Measurements from ENCODE around the gene HEATR5B. TPM values are rescaled to one million over a fixed set of nuclear protein-coding genes. Genes with fewer than 3 reads are reported as not detected.

The HEATR5B gene
- total and polyA plus RNA-seq, 9 of the 15 experiments (the other 6 are each of a cell fraction or from before 2014, with no cell fraction given): 4.2 to 21.7 (median 12.2) TPM

DNA sequence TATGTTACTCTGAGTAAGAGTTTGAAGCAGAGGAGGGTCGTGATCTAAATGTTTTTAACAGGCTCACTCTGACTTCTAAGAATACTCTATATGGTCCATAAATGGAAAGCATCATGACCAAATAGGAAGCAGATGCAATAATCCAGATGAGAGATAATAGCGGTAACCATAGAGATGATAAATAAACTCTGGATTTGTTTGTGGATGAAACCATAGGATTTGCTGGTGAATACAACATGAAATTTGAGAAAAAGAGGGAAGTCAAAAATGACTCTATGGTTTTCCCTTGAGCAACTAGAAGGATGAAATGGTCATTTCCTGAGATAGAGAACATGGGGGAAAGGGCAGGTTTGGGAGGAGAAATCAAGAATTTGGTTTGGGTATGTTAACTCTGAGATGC, 3.9 kb downstream of the HEATR5B start:
- BruUV-seq (replicated peaks): no TSS peak
- TF ChIP-seq RFX1 (IDR thresholded peaks at IDR 0.05) (peak; percentile 19; the same call in 1 of the 2 replicates), ZNF717 (CRISPR knock-in tag; IDR thresholded peaks at IDR 0.05) (no peak), FOXJ2 (tag; IDR thresholded peaks at IDR 0.05) (peak; percentile 25; the same call in 1 of the 2 replicates)
- Histone ChIP-seq H3K27me3 (ENCODE audit: control insufficient read depth in 2 of 2, insufficient read depth in 2 of 2, low read length in 2 of 2) (no peaks in the 10 kb centered on the region), H3K9ac (ENCODE audit: insufficient read depth in 1 of 2, low read depth in 2 of 2, low read length in 2 of 2) (no peak overlapping the region), H3K4me2 (ENCODE audit: insufficient read depth, low read length) (no peak overlapping the region), H2AFZ (ENCODE audit: low read depth, low read length) (no peak overlapping the region), H3K79me2 (ENCODE audit: control insufficient read depth, insufficient read depth, low read length) (peaks cover 23% of the 10 kb centered on the region), H3K27ac (ENCODE audit: extremely low read depth, low read depth, low read length) (no peak overlapping the region), H3K36me3 (ENCODE audit: control insufficient read depth, insufficient read depth, low read length) (peaks cover 41% of the 10 kb centered on the region), H3K9me1 (ENCODE audit: control insufficient read depth, insufficient read depth, low read length) (no peaks in the 10 kb centered on the region), H3K4me3 (no peak overlapping the region), H3K4me1 (replicated peaks in 1 of 2; ENCODE audit: control insufficient read depth in 2 of 2, insufficient read depth in 2 of 2, low read length in 2 of 2) (peaks cover 4 to 5% of the 10 kb centered on the region in 2 experiments; a peak in 3 of 5 replicates), H3K9me3 (replicated peaks; ENCODE audit: control insufficient read depth, insufficient read depth, low read depth, low read length) (no peaks in the 10 kb centered on the region), H4K20me1 (replicated peaks; ENCODE audit: control insufficient read depth, insufficient read depth, low read length) (no peaks in the 10 kb centered on the region)
- ChIA-PET POLR2A (no interaction called here), CTCF (ENCODE audit: low intra/inter-chr PET ratio) (no interaction called here)
- 70% methylated on average over 2 of the region's 2 CpGs for WGBS (ENCODE audit: insufficient coverage, low coverage, missing lambda C conversion rate)
- no peak for FAIRE-seq
- intact Hi-C loops (cut with micrococcal nuclease) (no loop called here), in situ Hi-C loops (cut with MboI) (no loop called here)
- no peak for DNase-seq (ENCODE audit: extremely low read depth in 1 of 4, low spot score in 3 of 4)
- ATAC-seq: no peak

DNA sequence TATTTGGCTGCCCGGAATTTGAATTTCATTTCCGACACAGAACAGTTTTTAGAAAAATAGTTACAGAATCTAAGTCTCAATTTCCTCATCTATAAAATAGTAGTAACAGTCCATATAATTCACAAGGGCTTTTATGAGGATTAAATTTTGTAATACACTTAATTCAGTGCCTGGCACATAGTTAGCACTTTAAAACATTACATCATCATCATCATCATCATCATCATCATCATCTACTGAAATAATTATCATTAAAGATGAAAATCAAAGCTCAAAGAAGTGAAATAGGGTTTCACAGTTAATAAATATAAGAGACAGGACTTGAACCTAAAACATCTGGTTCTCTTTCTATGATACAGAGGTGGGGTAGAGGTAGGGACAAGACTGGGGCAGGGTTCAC, 13.2 kb downstream of the HEATR5B start:
- Histone ChIP-seq H3K4me2 (ENCODE audit: insufficient read depth, low read length) (no peak overlapping the region), H3K9ac (ENCODE audit: insufficient read depth in 1 of 2, low read depth in 2 of 2, low read length in 2 of 2) (no peak overlapping the region), H4K20me1 (replicated peaks; ENCODE audit: control insufficient read depth, insufficient read depth, low read length) (no peaks in the 10 kb centered on the region), H3K9me3 (replicated peaks; ENCODE audit: control insufficient read depth, insufficient read depth, low read depth, low read length) (no peaks in the 10 kb centered on the region), H3K27ac (ENCODE audit: extremely low read depth, low read depth, low read length) (no peak overlapping the region), H3K4me3 (no peak overlapping the region), H3K9me1 (ENCODE audit: control insufficient read depth, insufficient read depth, low read length) (no peaks in the 10 kb centered on the region), H3K36me3 (ENCODE audit: control insufficient read depth, insufficient read depth, low read length) (peaks cover 53% of the 10 kb centered on the region), H3K4me1 (replicated peaks in 1 of 2; ENCODE audit: control insufficient read depth in 2 of 2, insufficient read depth in 2 of 2, low read length in 2 of 2) (no peaks in the 10 kb centered on the region), H3K27me3 (ENCODE audit: control insufficient read depth in 2 of 2, insufficient read depth in 2 of 2, low read length in 2 of 2) (no peaks in the 10 kb centered on the region), H3K79me2 (ENCODE audit: control insufficient read depth, insufficient read depth, low read length) (no peaks in the 10 kb centered on the region), H2AFZ (ENCODE audit: low read depth, low read length) (no peak overlapping the region)
- intact Hi-C loops (cut with micrococcal nuclease) (no loop called here), in situ Hi-C loops (cut with MboI) (no loop called here)
- TF ChIP-seq MTA3 (IDR thresholded peaks at IDR 0.05; ENCODE audit: borderline replicate concordance) (no peak), KLF16 (IDR thresholded peaks at IDR 0.05) (no peak), ZSCAN29 (IDR thresholded peaks at IDR 0.05) (no peak), ZNF274 (IDR thresholded peaks at IDR 0.05; ENCODE audit: borderline replicate concordance, low read depth, low read length) (no peak), NR3C1 (CRISPR knock-in tag; IDR thresholded peaks at IDR 0.05) (no peak)
- TF ChIP-seq, protein P1, sequence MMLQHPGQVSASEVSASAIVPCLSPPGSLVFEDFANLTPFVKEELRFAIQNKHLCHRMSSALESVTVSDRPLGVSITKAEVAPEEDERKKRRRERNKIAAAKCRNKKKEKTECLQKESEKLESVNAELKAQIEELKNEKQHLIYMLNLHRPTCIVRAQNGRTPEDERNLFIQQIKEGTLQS (IDR thresholded peaks at IDR 0.05): peak; percentile 75; the same call in 1 of the 2 replicates
- TF ChIP-seq, protein P1 (CRISPR knock-in tag; conservative IDR thresholded peaks at IDR 0.05): no peak
- ChIA-PET POLR2A (no interaction called here), CTCF (ENCODE audit: low intra/inter-chr PET ratio) (no interaction called here)
- 100% methylated on average over 2 of the region's 2 CpGs for WGBS (ENCODE audit: insufficient coverage, low coverage, missing lambda C conversion rate)
- ATAC-seq (no peak), DNase-seq (ENCODE audit: extremely low read depth in 1 of 4, low spot score in 3 of 4) (no peak), FAIRE-seq (no peak)
- no TSS peak for BruUV-seq (replicated peaks)
